Activated CD8-positive, alpha-beta memory T cell treated with anti-CD3 and anti-CD28 coated beads, Interleukin-2, amount 10 ng/mL, durations not matched to agents 7 days and 5 days (primary cell): ENCODE data around the gene FNDC3B. TPM values are rescaled to one million over a fixed set of nuclear protein-coding genes. Genes with fewer than 3 reads are reported as not detected.

Experiments used
- ATAC-seq: fragments of 150-1000 bp; cut with Tn5 transposase; one replicate; pipeline ENCODE4 v1.10.0; 2021; ENCODE audit warnings: moderate library complexity
- CTCF ChIA-PET: fragments of 350-600 bp; sonication (Branson Sonifier 250); formaldehyde crosslinking; loops from one replicate; lab custom pipeline; 2021; ENCODE audit warnings: antibody characterized with exemption; lab: Charles Lee
- DNase-seq: peaks from one replicate; pipeline ENCODE4 v3.0.0-alpha.2; 2020
- H3K27ac Mint-ChIP-seq: one replicate; pipeline ENCODE4 v1.8.0; 2021; ENCODE audit warnings: mild to moderate bottlenecking, mixed read lengths
- H3K27me3 Mint-ChIP-seq: one replicate; pipeline ENCODE4 v1.8.0; 2021; ENCODE audit warnings: mixed read lengths
- H3K36me3 Mint-ChIP-seq: one replicate; pipeline ENCODE4 v1.8.0; 2021; ENCODE audit warnings: mild to moderate bottlenecking, mixed read lengths
- H3K4me1 Mint-ChIP-seq: one replicate; pipeline ENCODE4 v1.8.0; 2021; ENCODE audit warnings: mixed read lengths
- H3K4me3 Mint-ChIP-seq: one replicate; pipeline ENCODE4 v1.8.0; 2021; ENCODE audit warnings: mild to moderate bottlenecking, moderate library complexity, mixed read lengths
- H3K9me3 Mint-ChIP-seq: one replicate; pipeline ENCODE4 v1.8.0; 2022; ENCODE audit warnings: low read depth, mixed read lengths
- total RNA-seq, 2 experiments: library from RNA; stranded (reverse); gene quantifications; one replicate each; pipeline ENCODE4 v1.2.3, GENCODE V29; 2021

FNDC3B gene
- total RNA-seq, 2 experiments from 2014 or later, result 25.4 to 31.1 TPM

DNA sequence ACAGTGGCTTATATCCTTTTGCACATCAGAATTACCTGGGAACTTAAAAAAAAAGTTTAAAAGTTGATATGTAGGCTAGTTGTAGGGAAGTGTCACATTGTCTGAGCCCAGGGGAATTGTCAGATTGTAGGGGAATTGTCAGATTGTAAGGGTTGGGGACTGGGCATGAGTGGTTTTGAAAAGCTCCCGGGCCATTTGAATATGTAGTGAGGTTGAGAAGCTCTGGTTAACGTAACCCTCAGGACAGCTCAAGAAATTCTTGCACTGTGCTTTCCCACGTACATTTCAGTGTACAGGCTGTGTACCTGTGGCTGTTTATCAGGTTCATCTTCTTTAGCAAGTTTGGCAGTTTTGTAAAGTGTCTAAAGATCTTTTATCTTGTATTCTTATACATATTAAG lies 107.0 kb downstream of the FNDC3B start:
- H3K4me1 Mint-ChIP-seq, result peaks cover 34% of the 10 kb centered on the region
- H3K27me3 Mint-ChIP-seq, result no peaks in the 10 kb centered on the region
- H3K36me3 Mint-ChIP-seq, result peaks cover 5% of the 10 kb centered on the region
- no peak overlapping the region for H3K4me3 Mint-ChIP-seq
- no peak for ATAC-seq
- no peaks in the 10 kb centered on the region for H3K9me3 Mint-ChIP-seq
- CTCF ChIA-PET, result interaction anchor here (0.7 kb wide), 1 partner anchor 17 kb away, joined by 5 read pairs; no protein-coding TSS in a partner anchor
- H3K27ac Mint-ChIP-seq, result no peak overlapping the region
- DNase-seq, result no peak

DNA sequence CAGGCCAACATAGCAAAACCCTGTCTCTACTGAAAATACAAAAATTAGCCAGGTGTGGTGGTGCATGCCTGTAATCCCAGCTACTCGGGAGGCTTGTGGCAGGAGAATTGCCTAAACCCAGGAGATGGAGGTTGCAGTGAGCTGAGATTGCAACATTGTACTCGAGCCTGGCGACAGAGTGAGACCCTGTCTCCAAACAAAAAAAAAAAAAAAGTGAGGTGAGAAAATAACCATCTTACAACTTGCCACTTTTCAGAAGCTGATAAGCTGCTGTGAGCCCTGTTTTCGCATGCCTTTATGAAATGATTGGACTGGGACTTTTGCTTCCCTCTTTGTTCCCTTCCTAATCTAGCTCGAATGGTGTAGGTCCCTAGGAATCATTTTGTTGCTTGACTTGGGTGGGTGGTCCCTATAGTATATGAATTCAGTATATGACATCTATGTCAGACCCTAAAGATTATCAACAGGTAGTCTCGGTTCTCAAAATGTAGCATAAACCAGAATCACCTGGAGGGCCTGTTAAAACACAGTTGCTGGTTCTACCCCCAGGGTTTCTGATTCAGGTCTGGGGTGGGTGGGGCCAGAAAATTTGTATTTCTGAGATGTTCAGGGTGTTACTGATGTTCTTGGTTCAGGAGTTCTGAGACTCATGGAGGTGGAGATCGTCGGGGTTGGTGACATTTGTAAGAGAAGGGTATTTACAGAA lies 107.9 kb downstream of the FNDC3B start:
- no peaks in the 10 kb centered on the region for H3K9me3 Mint-ChIP-seq
- CTCF ChIA-PET, result interaction anchor here (0.7 to 1.2 kb wide), 2 partner anchors 48 to 259 kb away, joined by 3 read pairs; no protein-coding TSS in a partner anchor
- no peak overlapping the region for H3K27ac Mint-ChIP-seq
- H3K36me3 Mint-ChIP-seq, result peaks cover 5% of the 10 kb centered on the region
- ATAC-seq (no peak), DNase-seq (no peak)
- H3K27me3 Mint-ChIP-seq, result no peaks in the 10 kb centered on the region
- peaks cover 30% of the 10 kb centered on the region for H3K4me1 Mint-ChIP-seq
- H3K4me3 Mint-ChIP-seq, result no peak overlapping the region

DNA sequence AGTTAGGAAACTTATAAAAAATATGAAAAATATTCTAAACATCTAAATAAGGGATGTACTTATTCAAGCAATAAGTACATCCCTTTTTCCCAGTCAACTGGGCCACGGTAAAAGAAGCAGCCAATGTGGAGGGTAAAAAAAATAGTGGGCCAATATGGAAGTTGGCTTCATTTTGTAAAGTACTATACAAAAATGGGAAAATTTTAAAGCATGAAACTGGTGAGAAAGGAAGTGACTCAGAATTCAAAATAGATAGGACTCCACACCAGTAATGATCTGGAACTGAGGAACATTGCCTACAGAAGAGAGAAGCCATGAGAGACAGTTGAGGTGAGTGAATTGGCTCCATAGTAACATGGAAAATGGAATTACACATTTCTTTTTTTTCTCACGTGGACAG lies 108.9 kb downstream of the FNDC3B start:
- Mint-ChIP-seq H3K4me3 (no peak overlapping the region), H3K36me3 (peaks cover 5% of the 10 kb centered on the region), H3K27me3 (no peaks in the 10 kb centered on the region), H3K27ac (no peak overlapping the region), H3K9me3 (no peaks in the 10 kb centered on the region), H3K4me1 (peaks cover 32% of the 10 kb centered on the region)
- DNase-seq, result no peak
- CTCF ChIA-PET, result interaction anchor here (1.2 to 3.4 kb wide), 2 partner anchors 9 to 47 kb away, joined by 3 to 11 read pairs; no protein-coding TSS in a partner anchor
- no peak for ATAC-seq

DNA sequence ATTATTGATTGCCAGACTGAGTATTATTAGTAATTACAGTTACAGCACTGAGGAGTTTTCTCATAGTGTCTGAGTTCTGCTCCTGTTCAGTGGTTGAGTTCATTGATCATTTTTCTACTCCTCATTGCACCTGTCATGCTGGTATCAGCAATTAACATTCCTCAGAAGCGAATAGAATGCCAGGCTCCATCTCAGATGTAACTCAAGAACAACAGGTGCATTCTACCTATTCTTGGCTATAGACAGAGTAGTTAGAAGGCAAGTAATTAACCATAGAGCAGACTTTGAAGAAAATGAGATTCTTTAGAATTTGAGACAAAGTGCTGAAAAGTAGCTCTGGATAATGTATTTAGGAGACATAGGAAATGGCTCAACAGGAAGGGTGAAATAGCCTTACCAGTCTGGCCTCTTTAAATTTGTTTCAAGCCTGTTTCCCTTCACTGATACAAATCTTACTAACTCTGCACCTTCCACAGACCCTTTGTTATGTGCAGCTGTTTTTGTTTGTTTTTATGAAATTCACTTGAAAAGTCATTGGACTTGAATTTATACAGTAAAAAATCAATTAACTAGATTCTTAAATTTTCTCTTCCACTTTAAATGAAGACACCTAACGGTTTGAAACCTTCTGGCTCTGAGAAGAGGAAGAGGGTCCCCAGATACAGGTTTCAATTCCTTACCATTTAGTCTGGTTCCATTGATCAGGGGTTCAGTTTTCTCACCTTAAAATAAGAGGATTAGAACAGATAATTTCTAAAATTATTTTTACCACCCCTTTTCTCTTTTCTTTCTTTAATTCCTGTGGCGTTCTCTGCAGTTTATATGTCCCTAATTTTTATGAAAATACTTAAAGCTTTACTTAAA lies 109.6 kb downstream of the FNDC3B start:
- Mint-ChIP-seq H3K27me3 (no peaks in the 10 kb centered on the region), H3K27ac (no peak overlapping the region), H3K36me3 (peaks cover 4% of the 10 kb centered on the region), H3K9me3 (no peaks in the 10 kb centered on the region), H3K4me1 (peaks cover 37% of the 10 kb centered on the region), H3K4me3 (no peak overlapping the region)
- no peak for ATAC-seq
- DNase-seq, result no peak
- CTCF ChIA-PET, result interaction anchor here (1.2 to 3.4 kb wide), 2 partner anchors 9 to 47 kb away, joined by 3 to 11 read pairs; no protein-coding TSS in a partner anchor

DNA sequence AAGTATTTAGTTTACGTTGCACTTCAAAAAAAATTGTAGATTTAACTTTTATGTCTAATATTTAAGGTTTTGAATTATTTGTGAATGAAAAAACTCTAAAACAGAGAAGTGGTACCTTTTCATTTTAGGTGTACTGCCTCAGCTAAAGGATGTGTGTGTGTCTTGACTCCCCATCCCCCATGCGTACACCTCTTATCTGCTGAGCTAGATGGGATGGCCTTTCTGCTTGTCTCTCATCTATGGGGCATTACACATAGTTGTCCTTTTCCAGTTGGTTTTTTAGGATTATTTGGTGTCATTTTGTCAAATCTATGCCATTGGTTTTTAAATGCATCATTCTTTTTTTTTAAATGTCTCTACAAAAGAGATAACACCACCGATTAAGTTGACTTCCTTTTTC lies 110.9 kb downstream of the FNDC3B start:
- H3K27ac Mint-ChIP-seq, result no peak overlapping the region
- ATAC-seq, result no peak
- H3K36me3 Mint-ChIP-seq, result peaks cover 3% of the 10 kb centered on the region
- H3K4me3 Mint-ChIP-seq, result no peak overlapping the region
- no peaks in the 10 kb centered on the region for H3K9me3 Mint-ChIP-seq
- CTCF ChIA-PET, result interaction anchor here (0.7 to 3.4 kb wide), 2 partner anchors 11 to 149 kb away, joined by 4 to 11 read pairs; no protein-coding TSS in a partner anchor
- H3K27me3 Mint-ChIP-seq, result no peaks in the 10 kb centered on the region
- H3K4me1 Mint-ChIP-seq, result peaks cover 42% of the 10 kb centered on the region
- DNase-seq, result no peak

DNA sequence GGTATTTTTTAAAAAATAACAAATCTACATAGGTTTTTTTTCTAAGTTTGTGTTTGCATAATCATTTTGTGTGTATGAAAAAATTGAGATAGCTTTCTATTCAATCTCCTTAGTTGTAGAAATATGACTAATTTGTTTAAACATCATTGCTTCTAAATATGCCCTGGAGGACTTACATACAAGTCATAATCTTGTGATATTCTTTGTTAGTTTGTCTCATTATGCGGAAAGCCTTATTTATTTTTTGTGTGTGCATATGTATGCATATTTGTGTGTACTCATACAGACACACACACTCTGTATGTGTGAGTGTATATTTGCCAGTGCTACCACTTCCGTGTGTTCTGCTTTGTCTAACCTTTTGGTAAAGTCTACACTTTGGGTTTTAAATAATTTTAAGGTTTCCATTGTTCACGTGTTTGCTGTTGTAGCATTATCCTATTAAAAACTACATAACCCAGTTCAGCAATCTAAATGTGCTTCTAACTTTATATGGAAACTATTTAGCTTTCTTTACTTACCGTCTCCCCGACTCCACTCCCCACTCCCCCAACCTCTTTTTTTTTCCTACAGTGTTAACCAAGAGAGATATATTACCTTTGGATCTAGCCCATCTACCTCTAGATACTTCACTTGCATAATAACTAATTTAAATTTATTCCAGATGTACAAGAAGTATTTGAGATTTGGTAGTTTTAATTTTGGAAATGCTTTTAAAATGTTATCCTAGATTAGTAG lies 111.7 kb downstream of the FNDC3B start:
- H3K27ac Mint-ChIP-seq, result no peak overlapping the region
- H3K9me3 Mint-ChIP-seq, result no peaks in the 10 kb centered on the region
- H3K4me3 Mint-ChIP-seq, result no peak overlapping the region
- peaks cover 40% of the 10 kb centered on the region for H3K4me1 Mint-ChIP-seq
- H3K36me3 Mint-ChIP-seq, result peaks cover 3% of the 10 kb centered on the region
- CTCF ChIA-PET, result interaction anchor here (3.4 kb wide), 1 partner anchor 11 kb away, joined by 11 read pairs; no protein-coding TSS in a partner anchor
- ATAC-seq (no peak), DNase-seq (no peak)
- H3K27me3 Mint-ChIP-seq, result no peaks in the 10 kb centered on the region

DNA sequence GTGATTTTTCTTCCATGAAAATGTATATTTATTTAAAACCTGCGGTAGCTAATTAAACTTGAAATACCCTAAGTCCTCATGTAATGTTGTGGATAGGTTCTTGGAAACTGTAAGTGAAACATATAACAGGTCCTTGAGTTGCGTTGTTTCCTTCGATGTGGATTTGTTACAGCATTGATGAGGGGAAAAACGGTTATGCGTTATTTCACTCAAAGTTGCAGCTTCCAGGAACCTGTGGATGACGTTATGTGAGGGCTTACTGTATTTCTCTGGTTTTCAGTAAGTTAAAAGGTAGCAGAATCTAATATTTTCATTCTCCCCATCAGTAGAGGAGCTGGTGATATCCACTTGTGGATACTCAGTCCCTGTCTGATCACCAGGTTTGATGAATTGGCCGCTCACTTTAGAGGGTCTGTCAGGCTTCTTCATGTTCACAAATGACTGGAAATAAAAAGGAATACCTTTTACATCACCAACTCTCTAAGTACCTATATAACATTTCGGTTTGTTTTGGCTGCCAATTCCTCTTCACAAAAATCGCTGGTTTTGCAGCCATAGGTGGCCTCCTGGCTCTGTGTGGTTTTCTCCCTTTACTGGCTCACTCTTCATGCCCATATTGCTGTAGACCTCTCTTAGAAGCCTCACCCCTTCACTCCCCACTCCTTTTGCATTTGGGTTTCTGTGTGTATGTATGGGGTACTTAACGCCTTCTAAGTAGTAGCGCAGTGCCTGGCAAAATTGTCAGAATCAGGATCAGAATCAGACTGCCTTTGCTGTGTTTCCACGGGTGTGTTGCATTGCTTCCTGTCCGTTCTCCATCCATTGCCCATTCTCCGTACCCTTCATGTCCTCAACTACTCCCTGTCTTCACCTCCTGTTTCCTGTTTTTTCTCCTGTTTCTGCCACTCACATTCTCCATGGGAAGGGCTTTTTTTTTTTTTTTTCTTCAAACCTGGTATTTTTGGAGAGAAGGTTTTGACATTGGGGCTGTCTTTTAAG lies 112.6 kb downstream of the FNDC3B start:
- peaks cover 4% of the 10 kb centered on the region for H3K36me3 Mint-ChIP-seq
- ATAC-seq (no peak), DNase-seq (no peak)
- H3K4me3 Mint-ChIP-seq, result no peak overlapping the region
- H3K9me3 Mint-ChIP-seq, result no peaks in the 10 kb centered on the region
- no peaks in the 10 kb centered on the region for H3K27me3 Mint-ChIP-seq
- H3K4me1 Mint-ChIP-seq, result peaks cover 37% of the 10 kb centered on the region
- CTCF ChIA-PET, result interaction anchor here (3.4 kb wide), 1 partner anchor 12 kb away, joined by 11 read pairs; no protein-coding TSS in a partner anchor
- no peak overlapping the region for H3K27ac Mint-ChIP-seq

DNA sequence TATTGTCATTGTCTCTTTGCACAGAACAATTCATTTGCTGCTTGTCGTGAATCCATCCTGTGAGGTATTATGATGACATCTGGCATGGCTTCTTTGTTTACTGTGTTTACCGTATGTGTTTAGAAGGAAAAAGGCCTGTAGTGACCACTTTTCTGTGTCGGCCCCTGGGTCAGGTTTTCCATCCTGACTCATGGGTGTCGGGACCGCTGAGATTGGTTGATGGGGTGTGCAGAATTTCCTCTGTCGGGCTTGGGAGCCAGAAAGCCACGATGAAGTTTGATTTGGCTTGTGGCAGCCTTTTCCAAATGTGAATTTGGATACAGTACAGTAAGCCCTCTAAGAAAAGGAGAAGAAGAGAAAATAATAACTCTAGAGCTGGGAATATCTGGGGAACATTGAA lies 113.5 kb downstream of the FNDC3B start:
- ATAC-seq (no peak), DNase-seq (no peak)
- Mint-ChIP-seq H3K9me3 (no peaks in the 10 kb centered on the region), H3K4me3 (no peak overlapping the region), H3K27ac (no peak overlapping the region), H3K4me1 (peaks cover 36% of the 10 kb centered on the region), H3K27me3 (no peaks in the 10 kb centered on the region), H3K36me3 (peaks cover 2% of the 10 kb centered on the region)
- CTCF ChIA-PET, result interaction anchor here (1.2 kb wide), 1 partner anchor 66 kb away, joined by 3 read pairs; no protein-coding TSS in a partner anchor

DNA sequence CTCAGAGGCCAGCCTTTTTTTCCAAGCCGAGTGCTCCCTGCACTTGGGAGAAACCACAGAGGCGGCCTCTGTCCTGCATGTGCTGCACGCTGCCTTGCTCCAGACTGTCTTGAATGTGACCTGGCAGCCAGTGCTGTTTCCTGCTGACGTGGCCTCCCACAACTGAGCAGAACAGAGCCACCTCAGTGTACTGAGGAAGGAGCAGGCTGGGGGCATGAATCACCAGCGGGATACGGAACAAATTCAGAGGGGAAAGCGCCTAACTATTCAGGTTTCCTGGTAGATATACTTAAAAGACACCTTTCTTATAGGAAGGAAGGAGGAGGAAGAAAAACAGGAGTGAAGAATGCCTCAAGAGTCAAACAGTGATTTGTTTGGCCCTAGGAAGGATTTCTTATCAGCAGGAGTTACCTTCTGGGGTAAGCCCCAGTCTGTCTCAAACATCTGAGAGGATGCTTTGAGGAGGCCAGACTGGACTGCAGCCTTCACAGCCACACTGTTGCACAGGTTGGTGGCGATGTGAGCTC lies 114.0 kb downstream of the FNDC3B start:
- H3K4me1 Mint-ChIP-seq, result peaks cover 33% of the 10 kb centered on the region
- DNase-seq (peak; percentile 63), ATAC-seq (peak; percentile 95)
- H3K36me3 Mint-ChIP-seq, result peaks cover 2% of the 10 kb centered on the region
- no peaks in the 10 kb centered on the region for H3K9me3 Mint-ChIP-seq
- no peak overlapping the region for H3K4me3 Mint-ChIP-seq
- no peaks in the 10 kb centered on the region for H3K27me3 Mint-ChIP-seq
- CTCF ChIA-PET, result interaction anchor here (1.2 to 1.4 kb wide), 2 partner anchors 24 to 66 kb away, joined by 3 read pairs; no protein-coding TSS in a partner anchor
- peak overlapping the region; percentile 35 for H3K27ac Mint-ChIP-seq

DNA sequence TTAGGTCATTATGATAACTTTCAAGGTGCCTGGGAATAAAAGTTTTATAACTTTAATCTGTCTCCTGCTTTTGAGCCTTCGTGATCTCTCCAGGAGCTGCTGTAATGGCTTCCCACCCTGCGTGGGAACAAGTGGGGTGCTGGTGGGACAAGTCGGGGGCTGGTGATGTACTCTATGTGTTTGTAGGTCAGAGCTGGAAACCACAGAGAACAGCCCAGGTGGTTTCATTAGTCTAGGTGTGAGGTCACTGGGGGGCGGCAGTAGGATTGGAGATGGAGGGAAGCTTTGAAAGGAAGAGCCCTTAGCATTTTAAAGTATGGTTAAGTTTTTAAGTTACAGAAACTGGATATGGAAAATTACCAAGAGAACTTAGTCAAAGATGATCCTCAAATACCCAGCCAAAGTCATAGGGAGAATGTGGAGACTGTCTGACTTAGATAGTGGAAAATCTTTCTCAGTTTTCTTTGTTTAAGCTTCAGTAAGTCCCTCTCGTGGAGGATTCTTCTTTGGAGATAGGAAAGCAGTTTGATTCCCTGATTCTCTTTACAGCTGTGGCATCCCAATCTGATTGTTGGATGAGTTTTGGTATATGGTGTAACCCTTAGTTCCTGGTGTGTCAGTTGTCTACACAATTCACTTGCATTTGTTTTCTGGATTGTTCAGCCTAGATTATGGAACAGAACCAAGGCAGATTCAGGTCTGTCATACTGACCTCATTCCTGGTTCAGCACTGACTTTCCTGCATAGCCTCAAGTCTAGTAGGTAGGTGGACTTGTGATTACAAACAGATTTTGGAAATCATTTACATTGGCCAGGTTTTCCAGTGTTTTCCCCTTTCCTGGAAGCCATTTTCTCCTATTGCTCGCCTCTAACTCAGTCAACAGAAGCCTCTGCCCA lies 115.6 kb downstream of the FNDC3B start:
- Mint-ChIP-seq H3K36me3 (peaks cover 2% of the 10 kb centered on the region), H3K4me3 (no peak overlapping the region), H3K27me3 (no peaks in the 10 kb centered on the region), H3K9me3 (no peaks in the 10 kb centered on the region), H3K27ac (no peak overlapping the region), H3K4me1 (peaks cover 32% of the 10 kb centered on the region)
- DNase-seq, result no peak
- CTCF ChIA-PET, result interaction anchor here (1.4 kb wide), 1 partner anchor 25 kb away, joined by 3 read pairs; no protein-coding TSS in a partner anchor
- no peak for ATAC-seq
